Jurkat, Clone E6-1 (cell line): ENCODE data around the gene SLC12A4.
"Not testable (repeated sequence)": the region's sequence is repeated elsewhere in the genome, so short reads cannot be mapped to it uniquely, and the experiment has no call there.

Source experiments
- DNase-seq: peaks from one replicate; pipeline ENCODE4 v3.0.0-alpha.2; 2011; ENCODE audit warnings: low read depth, low spot score
- H3K4me3 ChIP-seq: 2 replicates; pipeline ENCODE4 v1.5.1; 2011; ENCODE audit warnings: mild to moderate bottlenecking, low read length, control low read depth, moderate library complexity

The SLC12A4 gene

DNA sequence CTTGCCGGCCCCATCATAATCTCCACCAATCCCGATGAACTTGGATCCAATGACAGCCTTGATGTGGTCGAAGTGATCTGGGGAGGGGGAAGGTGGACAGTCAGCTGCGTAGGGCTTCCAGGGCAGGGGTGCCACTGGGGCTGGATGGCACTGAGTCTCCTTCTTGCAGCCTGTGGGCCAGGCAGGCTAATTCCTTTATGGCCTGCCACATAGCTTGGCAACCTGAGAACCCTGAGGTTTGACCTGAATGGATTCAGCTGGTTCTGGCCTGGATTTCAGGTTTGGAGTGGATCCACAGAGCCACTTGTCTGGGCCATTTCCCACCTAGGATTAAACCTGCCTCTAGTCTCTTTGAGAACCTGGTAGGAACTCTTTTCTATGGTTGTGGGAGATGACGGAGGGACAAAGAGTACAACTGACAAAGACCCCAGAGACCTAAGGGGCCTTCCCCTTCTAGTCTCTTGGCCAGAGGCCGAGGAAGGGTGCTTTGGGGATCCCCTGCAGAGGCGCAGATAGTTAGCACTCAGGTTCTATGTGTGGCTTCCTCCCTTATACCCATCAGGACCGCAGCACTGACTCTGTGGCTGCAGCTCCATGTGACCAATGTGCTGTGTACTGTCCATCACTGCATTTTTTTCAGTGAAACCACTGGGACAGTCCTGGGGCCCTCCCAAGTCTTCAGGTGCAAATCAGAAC, 21.0 kb upstream of the SLC12A4 start:
- no peak overlapping the region for H3K4me3 ChIP-seq

DNA sequence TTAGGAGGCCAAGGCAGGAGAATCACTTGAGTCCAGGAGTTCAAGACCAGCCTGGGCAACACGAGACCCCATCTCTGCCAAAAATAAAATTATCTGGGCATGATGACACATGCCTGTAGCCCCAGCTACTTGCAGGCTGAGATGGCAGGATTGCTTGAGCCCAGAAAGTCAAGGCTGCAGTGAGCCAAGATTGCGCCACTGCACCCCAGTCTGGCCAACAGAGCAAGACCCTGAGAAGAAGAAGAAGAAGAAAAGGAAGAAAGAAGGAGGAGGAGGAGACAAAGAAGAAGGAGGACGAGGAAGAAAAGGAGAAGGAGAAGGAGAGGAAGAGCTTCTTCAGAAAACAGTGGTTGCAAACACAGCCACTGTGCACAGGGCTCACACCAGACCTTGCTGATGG, 20.2 kb upstream of the SLC12A4 start:
- H3K4me3 ChIP-seq, result no peak overlapping the region
- DNase-seq, result no peak

More for the DNA sequence above, 21.0 kb upstream of the SLC12A4 start:
- no peak for DNase-seq

DNA sequence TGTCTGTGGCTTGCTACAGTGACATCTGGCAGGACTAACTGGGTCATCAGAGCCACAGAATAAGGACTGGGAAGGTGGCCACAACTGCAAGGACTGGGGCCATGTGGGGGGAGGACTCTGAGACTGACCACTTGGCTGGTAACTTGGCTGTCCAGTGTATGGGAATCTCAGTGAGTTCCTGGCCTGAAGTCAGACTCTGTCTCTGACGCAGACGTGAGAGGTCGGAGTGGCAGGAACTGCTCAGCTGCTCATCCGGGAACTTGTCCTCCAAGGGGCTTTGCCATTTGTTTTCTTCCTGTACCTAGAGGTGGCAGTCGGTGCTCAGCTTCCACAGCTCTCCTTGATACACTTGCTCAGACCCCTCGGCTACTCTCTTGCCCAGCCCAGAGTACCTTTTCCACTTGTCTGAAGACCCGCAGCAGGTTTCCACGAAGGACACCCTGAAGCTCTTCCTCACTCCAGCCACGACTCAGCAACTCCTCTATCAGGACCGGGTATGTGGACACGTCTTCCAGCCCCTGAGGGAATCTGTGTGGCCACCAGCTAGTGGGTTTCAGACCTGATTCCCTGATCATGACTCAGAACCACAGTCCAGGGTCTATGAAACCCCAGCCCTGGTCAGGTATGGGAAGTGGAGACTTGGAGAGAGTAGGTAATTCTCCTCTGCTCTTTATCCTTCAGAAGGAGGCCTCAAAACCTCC, 19.2 kb upstream of the SLC12A4 start:
- DNase-seq, result no peak
- no peak overlapping the region for H3K4me3 ChIP-seq

DNA sequence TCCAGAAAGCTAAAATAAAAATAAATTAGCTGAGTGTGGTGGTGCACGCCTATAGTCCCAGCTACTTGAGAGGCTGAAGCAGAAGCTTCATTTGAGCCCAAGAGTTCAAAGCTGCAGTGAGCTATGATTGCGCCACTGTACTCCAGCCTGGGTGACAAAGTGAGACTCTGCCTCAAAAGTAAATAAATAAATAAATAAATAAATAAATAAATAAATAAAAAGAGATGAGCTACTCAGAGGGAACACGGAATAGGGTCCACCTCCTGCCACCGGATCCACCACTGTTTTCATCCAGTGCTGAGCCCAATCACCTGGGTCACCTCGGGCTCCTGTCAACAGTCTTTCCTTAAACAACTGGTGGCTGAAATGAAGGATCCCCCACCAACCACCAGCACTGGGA, 18.5 kb upstream of the SLC12A4 start:
- H3K4me3 ChIP-seq, result no peak overlapping the region
- no peak for DNase-seq

DNA sequence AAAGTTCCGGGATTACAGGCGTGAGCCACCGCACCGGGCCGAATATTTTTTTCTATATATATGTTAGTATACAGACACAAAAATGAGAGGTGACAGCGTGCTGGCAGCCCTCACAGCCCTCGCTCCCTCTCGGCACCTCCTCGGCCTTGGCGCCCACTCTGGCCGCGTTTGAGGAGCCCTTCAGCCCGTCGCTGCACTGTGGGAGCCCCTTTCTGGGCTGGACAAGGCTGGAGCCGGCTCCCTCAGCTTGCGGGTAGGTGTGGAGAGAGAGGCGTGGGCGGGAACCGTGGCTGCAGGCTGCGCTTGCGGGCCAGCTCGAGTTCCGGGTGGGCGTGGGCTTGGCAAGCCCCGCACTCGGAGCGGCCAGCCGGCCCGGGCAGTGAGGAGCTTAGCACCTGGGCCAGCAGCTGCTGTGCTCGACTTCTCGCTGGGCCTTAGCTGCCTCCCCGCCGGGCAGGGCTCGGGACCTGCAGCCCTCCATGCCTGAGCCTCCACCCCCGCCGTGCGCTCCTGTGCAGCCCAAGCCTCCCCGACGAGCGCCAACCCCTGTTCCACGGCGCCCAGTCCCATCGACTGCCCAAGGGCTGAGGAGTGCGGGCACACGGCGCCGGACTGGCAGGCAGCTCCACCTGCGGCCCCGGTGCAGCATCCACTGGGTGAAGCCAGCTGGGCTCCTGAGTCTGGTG, 13.7 kb upstream of the SLC12A4 start:
- DNase-seq, result no peak
- no peak overlapping the region for H3K4me3 ChIP-seq

DNA sequence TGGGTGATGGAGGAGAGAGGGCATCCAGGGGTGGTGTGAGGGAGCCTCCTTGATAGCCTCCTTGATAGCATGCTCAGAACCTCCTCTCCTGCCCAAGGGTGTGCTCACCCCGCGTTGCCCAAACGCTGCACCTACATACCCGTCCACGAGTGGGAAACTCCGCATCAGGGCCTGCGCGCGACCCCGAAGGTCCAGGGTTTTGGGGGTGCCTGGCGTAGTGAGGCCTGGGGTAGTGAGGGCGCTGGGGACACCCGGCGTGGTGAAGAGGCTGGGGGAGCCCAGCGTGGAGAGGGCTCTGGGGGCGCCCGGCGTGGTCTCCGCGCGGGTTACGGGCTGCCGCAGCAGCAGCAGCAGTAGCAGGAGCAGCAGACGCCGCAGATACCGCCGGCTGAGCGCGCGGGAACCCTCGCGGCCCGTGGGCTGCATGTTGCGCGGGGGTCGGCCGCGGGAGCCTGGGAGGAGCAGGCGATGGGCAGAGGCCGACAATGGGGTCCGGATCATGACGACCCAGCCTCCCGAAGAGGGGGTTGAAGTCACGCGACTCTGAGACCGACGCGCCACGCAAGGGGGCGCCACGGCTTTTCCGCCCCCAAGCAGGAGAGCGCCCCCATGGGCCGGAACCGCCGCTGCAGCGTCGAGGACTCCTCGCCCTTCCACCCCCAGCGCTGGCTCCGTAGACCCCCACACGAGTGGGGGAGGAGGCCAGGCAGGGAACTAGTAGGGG, 11.7 kb upstream of the SLC12A4 start, which contains the start of gene DPEP3:
DPEP3 (minus strand) TSS at position 545 of the 724 bp plus-strand sequence; CDS start at position 426, 119 bp downstream.
- H3K4me3 ChIP-seq, result no peak within 1 kb of the TSS
- no peak for DNase-seq

DNA sequence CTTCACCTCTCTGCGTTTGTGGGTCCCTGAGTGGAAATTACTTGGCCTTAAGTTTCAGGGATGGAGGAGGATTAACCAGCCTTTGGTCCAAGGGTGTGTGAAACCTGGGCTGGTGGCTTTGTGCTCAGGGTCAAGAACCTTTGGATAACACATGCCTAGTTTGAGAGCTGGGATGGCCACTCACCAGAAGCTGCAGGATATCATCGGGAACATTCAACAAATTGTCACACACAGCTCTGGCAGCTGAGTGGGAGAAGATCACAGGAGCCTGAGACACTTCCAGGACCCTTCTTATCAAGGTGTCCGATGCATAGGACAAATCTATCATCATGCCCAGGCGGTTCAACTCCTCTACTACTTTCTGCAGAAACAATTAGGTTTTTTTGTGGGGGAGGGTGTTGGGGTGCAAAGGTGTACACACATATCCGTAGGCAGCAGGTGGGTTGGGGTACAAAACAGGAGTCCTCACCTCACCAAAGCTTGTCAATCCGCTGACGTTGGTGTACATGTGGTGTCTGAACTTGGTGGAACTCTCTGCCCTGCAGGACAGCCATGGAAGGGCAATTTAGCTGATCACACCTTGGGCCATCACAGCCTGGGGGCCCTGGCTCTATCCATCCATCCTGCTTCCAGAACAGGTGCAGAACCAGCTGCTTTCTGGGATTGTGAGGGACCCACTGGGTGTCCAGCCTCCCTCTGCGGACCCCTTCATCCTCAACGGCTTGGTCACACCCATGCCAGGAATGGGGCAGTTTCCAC, 9.2 kb upstream of the SLC12A4 start:
- H3K4me3 ChIP-seq, result no peak overlapping the region
- no peak for DNase-seq

DNA sequence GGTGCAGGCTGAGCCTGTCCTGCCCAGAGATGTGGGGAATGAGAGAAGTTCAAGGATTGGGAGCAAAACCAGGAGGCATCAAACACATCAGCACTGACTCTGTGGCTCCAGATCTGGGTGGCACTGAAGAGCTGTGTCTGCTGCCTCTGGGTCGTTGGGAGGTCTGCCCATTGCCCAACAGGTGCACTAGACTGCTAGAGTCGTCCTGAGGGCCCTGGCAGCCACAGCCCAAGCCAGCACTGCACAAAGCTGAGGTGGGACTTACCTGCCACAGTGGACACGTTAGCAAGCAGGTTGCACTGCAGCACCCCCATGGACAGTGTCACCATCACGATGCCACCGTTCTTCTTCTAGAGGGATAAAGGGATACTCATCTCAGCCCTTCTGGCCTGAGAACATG, 8.6 kb upstream of the SLC12A4 start:
- H3K4me3 ChIP-seq, result no peak overlapping the region
- DNase-seq, result no peak

DNA sequence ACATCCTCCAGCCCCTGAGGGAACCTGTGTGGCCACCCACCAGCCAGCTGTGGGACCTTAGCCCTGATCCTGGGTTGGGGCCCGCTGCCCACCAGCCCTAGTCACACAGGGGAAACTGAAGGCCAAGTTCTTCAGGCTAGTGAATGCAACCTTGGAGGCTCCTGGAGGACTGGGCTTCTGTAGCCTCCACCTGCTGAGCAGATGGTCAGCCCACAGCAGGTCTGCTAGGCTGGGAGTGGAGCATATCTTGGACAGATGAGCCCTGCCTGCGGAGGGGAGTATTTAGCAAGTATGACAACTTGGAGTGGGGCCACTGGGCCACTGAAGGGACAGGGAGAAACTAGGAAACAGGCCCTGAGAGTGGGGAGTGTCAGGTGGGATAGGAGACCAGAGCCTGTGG, 7.8 kb upstream of the SLC12A4 start:
- no peak for DNase-seq
- H3K4me3 ChIP-seq, result no peak overlapping the region

DNA sequence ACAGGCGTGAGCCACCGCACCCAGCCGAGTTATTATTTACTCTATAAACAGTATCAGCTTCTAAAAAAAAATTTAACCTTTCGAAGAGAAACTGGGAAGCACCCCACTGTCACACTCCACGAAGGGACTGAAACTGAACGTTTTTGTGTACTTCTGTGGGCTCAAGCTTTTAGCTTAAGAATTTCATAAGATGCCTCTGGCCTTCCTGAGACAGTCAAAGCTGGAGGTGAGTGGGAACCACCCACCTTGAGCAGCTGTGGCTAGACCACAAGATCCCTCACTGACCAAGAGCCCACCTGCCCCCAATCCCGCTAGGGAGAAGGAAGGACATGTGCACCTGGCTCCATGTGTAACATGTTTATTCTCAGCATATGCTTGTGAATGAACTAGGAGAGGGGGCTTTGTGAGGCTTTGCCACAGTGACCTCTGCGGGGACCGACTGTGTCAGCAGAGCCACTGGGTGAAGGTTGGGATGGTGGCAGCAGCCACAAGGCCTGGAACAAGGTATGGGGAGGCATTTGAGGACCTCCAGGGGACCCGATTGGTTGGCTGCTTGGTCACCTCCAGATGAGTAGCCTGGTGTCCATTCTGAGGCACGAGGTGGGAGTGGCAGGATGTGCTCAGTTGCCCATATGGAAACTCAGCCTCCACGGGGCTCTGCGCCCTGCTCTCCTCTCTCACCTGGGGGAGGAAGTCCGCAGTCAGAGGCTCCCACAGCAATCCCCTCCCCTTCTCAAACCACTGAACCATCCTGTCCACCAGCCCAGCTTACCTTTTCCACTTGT, 7.1 kb upstream of the SLC12A4 start:
- no peak overlapping the region for H3K4me3 ChIP-seq
- DNase-seq, result no peak

DNA sequence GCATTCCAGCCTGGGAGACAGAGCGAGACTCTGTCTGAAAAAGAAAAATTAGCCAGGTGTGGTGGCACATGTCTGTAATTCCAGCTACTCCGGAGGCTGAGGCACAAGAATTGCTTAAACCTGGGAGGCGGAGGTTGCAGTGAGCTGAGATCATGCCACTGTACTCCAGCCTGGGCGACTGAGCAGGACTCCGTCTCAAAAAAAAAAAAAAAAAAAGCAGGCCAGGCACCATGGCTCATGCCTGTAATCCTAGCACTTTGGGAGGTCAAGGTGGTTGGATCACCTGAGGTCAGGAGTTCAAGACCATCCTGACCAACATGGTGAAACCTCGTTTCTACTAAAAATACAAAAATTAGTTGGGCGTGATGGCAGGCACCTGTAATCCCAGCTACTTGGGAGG, 3.8 kb upstream of the SLC12A4 start:
- DNase-seq, H3K4me3 ChIP-seq: not testable (repeated sequence)

DNA sequence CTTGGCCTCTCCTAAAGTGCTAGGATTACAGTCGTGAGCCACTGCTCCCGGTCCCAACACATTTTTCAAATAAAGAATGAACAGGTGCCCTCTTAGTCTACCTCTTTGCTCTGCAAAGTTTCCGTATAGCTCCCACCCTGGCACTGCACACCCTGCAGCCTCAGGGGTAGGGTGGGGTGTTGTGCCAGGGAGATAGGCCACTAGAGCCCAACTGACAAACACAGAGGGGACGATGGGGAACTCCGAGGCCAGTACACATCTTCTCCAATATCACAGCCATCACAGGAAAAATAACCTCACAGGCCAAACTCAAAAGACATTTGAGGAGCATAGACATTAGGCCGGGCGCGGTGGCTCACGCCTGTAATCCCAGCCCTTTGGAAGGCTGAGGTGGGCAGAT, 2.7 kb upstream of the SLC12A4 start:
- no peak overlapping the region for H3K4me3 ChIP-seq
- DNase-seq, result no peak

DNA sequence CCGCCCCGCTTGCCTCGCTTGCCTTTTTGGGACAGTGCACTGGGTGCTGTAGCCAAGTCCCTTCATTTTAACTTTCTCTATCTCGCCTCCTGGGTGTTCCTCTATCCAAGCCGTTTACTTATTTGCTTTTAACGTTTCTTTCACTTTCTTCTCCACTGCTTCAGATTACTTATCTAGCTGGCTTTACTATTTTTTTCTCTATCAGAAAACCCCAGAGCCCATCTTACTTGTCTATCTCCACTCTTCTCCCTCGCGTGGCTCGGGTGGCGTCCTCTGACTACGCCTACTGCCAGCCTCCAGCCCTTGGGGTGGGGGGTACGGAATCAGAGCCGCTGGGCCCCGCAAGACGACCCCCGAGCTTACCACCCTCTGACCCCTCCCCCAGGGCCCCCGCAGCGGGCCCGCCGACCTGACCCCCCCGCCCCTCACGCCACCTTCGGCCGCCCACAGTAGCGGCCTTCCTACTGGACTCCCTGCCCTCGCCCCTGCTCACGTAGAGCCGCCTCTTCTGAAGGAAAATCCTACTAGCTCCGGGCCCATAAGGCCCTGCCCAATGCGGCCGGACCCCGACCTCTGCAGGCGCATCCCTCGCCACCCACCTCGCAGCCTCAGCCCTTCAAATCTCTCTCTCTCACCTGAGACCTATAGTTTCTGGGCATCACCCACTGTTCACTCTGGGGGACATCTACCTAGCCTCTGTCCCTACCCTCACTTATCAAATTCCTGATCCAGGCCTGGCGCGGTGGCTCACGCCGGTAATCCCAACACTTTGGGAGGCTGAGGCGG, 1.0 kb upstream of the SLC12A4 start:
- H3K4me3 ChIP-seq, result peak overlapping the region; percentile 61; the same call in 1 of the 2 replicates
- DNase-seq, result no peak

DNA sequence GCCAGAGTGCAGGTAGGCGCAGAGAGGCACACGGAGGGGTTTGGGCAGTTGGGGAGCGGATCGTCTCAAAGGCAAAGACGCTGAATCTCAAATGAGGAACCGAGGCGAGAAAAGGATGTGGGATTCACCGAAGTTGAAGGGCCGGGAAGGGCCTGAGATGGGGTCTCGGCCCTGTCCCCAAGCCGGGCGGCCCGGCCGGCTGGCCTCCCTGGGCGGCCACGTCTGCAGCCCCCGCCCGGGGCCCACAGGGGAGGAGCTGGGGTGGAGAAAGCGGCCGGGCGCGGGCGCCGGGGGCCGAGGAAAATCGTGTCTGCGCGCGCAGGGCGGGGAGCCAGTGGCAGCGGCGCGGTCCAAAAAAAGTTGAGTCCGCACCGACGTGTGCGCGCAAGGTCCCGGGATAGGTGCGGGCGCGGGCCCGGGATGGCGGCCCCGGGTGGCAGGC, 458 bp downstream of the SLC12A4 start:
- H3K4me3 ChIP-seq, result peak overlapping the region; percentile 61
- DNase-seq, result no peak

DNA sequence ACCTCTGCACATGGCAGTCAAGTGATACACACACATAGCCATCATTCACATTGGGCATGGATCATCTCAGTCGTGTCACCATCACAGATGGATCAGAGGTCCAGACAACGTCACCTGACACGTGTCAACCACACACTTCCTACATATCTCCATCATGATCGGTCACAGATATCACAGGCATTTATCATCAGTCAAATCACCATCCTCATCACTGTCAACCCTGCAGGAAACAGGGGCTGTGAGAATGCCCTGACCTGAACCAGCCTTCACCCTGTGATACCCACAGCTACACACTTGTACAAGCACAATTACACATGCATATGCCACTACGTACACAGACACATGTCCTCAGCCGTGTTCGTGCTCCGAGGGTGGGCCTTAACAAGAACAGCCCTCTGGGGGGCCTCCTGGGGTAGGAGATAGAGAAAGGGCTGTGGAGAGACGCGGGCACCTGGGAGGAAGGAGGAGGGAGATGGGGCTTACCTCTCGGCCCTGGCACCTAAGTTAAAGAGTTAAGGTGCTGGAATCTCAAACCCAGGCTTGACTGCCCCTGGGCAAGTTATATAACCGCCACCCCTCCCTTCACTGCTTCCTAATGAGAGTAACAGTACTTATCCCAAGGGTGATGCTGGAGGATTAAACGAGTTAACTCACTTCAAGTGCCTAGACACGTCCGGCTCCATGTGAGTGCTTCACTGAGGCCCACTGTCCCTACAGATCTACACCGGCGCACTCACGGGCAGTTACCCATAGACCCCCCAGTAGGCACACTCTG, 1.1 kb downstream of the SLC12A4 start:
- H3K4me3 ChIP-seq, result peak overlapping the region; percentile 61
- no peak for DNase-seq

DNA sequence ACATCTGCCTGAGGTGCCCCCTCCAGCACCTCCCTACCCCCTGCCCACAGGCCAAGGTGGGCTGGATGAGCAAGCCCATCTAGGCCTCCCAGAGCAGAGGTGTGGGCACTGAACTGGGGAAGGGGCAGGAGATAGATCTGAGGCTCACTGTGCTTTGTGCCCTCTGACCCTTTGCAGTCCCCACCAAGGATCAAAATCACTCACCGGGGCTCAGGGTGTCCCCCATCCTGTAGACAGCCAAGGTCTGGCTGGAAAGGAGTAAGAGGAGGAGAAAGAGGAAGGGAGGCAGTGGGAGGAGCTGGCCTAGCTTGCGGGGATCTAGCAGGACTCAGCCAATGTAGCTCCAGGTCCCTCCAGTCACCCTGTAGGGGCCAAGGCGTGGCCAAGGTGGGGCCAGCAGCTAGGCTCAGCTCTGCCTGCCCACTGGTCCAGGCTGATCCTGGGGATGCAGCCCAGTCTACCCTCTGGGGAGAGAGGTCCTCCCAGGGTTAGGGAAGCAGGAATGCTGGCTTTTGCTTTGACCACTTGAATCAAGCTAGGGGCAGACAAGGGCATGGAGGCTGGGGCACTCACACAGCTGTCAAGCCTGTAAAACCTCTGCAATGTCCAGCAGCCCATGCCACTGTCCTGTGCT, 1.8 kb downstream of the SLC12A4 start:
- H3K4me3 ChIP-seq, result no peak overlapping the region
- no peak for DNase-seq
